GM06990 (cell line): ENCODE measurements around the gene ACRBP.

Experiments
- DNase-seq: peaks from one replicate; pipeline ENCODE4 v3.0.0-alpha.2; 2011; ENCODE audit not compliant: insufficient read length; ENCODE audit errors: extremely low read depth
- H3K27me3 ChIP-seq: replicated peaks from 2 replicates; pipeline ENCODE4 v1.6.0; 2011; ENCODE audit warnings: low read length; ENCODE audit not compliant: control insufficient read depth, insufficient read depth
- H3K36me3 ChIP-seq: 2 replicates; pipeline ENCODE4 v1.5.1; 2011; ENCODE audit warnings: low read length; ENCODE audit not compliant: control insufficient read depth, insufficient read depth
- H3K4me3 ChIP-seq: replicated peaks from 2 replicates; pipeline ENCODE4 v1.5.1; 2011; ENCODE audit warnings: low read depth, mild to moderate bottlenecking, control low read depth, low read length
- TF ChIP-seq, protein P1 (sequence below): IDR thresholded peaks from 2 replicates; pipeline ENCODE4 v1.5.1; 2011; ENCODE audit warnings: low read length, control low read depth, mild to moderate bottlenecking, inconsistent platforms; ENCODE audit not compliant: insufficient read depth, poor library complexity, severe bottlenecking

ACRBP gene

DNA sequence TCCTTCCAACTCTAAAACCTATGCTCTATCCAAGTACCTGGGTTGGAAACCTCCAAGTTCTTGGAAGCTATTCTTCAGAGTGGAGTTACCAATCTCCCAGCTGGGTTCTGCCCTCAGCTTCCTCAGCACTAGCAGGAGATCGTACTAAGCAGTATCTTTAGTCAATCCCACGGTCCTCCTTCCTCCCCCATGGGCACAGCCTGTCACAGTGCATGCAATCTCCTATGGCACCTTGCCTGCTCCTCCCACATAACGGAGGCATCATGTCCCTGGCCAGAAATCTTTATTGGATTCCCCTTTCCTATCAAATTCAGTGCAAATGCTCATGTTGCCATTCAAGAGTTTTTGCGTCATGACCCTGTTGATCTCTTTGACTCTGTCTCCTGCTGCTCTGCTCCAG, 6.1 kb downstream of the ACRBP start:
- Histone ChIP-seq H3K4me3 (no peak overlapping the region), H3K27me3 (no peaks in the 10 kb centered on the region), H3K36me3 (no peaks in the 10 kb centered on the region)
- TF ChIP-seq, protein P1, sequence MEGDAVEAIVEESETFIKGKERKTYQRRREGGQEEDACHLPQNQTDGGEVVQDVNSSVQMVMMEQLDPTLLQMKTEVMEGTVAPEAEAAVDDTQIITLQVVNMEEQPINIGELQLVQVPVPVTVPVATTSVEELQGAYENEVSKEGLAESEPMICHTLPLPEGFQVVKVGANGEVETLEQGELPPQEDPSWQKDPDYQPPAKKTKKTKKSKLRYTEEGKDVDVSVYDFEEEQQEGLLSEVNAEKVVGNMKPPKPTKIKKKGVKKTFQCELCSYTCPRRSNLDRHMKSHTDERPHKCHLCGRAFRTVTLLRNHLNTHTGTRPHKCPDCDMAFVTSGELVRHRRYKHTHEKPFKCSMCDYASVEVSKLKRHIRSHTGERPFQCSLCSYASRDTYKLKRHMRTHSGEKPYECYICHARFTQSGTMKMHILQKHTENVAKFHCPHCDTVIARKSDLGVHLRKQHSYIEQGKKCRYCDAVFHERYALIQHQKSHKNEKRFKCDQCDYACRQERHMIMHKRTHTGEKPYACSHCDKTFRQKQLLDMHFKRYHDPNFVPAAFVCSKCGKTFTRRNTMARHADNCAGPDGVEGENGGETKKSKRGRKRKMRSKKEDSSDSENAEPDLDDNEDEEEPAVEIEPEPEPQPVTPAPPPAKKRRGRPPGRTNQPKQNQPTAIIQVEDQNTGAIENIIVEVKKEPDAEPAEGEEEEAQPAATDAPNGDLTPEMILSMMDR, result no peak
- DNase-seq, result no peak

DNA sequence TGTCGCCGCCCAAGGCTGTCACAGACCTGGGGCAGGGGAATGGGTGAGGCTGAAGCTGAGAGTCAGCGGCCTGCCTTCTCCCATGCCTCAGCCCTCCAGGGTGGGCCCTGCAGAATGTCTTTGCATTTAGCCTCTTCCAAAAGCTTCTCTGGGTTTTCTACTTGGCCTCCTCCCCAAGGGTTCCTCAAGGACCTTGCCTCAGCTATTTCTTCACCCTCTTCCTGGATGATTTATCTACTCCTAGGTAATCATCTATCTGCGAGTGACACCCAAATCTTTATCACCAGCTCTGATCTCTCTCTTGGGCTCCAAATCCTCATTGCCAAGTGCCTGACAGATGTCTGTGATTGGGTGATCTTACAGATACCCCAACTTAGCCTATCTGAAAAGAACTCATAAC, 6.7 kb downstream of the ACRBP start:
- TF ChIP-seq, protein P1, result no peak
- DNase-seq, result no peak
- no peaks in the 10 kb centered on the region for H3K27me3 ChIP-seq
- H3K4me3 ChIP-seq, result no peak overlapping the region
- H3K36me3 ChIP-seq, result no peaks in the 10 kb centered on the region

DNA sequence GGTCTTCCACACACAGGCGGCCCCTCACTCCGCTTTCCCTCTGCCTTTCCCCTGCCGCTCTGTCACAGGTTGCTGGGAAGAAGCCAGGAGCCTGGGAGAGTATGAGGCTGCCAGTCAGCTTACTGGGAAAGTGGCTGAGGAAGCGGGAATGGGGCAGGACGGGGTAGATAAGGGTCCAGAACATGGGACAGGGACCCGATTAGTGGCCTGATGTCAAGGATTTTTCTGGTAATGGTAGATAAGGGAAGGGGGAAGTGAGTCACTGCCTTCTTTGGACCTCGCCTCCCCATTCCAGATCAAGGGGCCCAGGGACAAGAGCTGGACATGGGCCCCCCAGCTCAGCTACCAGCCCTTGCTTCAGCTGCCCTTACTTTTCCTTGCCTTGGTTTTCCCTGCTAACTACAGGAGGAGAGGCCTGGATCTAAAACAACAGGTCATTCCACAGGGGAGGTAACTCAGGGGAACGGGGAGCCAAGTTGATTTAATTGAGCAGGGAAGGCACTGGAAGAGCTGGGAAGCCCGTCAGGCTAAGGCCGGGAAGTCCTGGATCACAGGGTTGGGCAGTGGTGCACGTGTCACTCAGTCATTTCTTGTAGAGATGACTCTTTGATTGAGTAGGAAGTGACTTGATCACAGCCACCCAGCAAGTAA, 8.0 kb downstream of the ACRBP start:
- Histone ChIP-seq H3K36me3 (no peaks in the 10 kb centered on the region), H3K27me3 (no peaks in the 10 kb centered on the region)
- no peak for DNase-seq

DNA sequence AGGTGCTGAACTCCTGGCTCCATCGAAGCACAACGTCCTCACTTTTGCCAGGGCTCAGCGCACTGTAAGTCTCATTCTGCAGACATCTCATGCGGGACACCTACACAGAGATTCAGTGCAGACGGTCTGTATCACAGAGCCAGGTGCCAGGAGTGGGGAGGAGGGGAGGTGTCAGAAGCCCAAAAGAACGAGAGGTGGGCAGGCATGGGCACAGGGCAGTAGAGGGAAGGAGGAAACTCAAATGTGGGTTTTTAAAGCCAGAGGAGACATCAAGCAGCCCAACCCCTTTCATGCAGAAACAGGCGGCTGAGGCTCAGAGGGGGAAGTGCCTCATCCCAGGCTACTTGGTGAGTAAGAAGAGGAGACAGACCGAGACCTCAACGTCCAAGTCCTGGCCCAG, 8.9 kb downstream of the ACRBP start:
- Histone ChIP-seq H3K4me3 (no peak overlapping the region), H3K36me3 (no peaks in the 10 kb centered on the region), H3K27me3 (no peaks in the 10 kb centered on the region)
- TF ChIP-seq, protein P1, result no peak
- DNase-seq, result peak; percentile 37

More for the DNA sequence above, 8.0 kb downstream of the ACRBP start:
- TF ChIP-seq, protein P1, result no peak
- no peak overlapping the region for H3K4me3 ChIP-seq

DNA sequence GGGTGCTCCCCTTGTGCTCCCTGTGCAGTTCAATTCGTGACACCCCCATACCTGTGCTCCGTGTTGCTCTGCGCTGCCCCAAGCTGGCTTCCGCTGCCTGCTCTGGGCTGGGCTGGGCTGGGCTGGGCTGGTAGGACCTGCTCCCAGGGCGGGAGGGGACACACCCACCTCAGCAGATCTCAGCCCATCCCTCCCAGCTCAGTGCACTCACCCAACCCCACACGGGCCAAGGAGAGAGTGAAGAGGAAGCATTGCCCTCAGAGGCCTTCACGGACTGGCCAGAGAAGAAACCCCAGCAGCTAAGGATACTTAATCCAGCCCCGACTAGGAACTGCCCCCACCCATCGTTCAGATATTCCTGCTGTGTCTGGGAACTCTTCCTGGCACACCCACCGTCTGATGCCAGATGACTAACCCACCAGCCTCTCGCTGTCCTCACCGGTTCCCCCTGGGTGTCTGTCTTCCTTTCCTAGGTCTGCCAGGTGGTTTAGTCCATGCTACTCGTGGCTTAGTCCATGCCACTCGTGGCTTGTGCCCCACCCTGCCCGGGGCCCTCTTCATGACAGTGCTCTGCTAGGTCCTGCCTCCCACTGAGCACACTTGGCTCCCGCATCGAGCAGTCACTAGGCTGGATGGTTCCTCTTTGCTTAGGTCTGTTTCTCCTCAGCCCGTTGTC, 11.2 kb downstream of the ACRBP start, which contains the start of gene LPAR5:
TSS of gene LPAR5 (minus strand) at position 104 of the 676 bp plus-strand sequence. CDS start 14,711 bp downstream, outside the sequence.
- H3K4me3 ChIP-seq, result peak within 1 kb of the TSS; percentile 55
- no peaks in the 10 kb centered on the region for H3K36me3 ChIP-seq
- TF ChIP-seq, protein P1, result no peak
- peak; percentile 64 for DNase-seq
- H3K27me3 ChIP-seq, result no peaks in the 10 kb centered on the region
